Effector CD8-positive, alpha-beta T cell (primary cell): ENCODE results near the gene SULF2.

Experiments
- DNase-seq: peaks from one replicate; lab custom pipeline; 2025; lab: John Stamatoyannopoulos, UW

The SULF2 gene

GRCh38 chr20:47684306-47685080, 100.8 kb downstream of the SULF2 start:
- no peak for DNase-seq

GRCh38 chr20:47682916-47683315, 102.4 kb downstream of the SULF2 start:
- no peak for DNase-seq

DNA sequence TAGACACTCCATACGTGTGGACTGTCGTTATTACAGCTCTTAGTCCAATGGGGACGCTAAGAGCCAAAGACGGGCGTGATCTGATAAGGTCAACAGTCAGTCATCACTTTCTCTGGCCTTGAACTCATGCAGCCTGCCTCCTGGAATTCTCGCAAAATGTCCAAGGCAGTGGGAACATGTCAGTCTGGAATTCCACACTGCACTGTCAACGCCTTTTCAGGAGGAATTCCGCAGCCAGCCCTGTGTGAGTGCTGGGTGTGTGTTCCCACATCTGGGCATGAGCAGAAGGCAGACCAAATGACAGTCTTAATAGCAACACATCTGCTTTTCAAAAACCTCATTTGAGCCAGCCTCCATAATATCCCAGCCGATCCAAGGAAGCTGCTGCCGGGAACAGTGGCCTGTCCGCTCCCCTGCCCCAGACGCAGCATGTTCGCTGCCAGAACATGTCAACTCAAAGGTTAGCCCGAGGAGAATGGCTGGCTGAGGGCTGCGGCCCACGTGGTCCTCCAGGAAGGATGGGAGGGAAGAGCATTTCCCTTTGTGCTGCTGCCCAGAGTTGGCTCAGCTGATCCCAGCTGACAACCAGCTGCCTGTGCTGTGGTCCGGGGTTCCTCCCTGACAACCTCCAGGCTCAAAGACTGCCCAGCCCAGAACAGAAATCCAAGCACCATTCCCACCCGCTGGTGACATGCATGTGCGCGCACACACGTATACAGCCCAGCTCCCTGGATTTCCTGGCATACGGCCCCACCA, 103.1 kb downstream of the SULF2 start:
- DNase-seq: no peak

- DNase-seq: no peak
These were observed 104.3 kb downstream of the SULF2 start for GRCh38 chr20:47680804-47681529.

DNA sequence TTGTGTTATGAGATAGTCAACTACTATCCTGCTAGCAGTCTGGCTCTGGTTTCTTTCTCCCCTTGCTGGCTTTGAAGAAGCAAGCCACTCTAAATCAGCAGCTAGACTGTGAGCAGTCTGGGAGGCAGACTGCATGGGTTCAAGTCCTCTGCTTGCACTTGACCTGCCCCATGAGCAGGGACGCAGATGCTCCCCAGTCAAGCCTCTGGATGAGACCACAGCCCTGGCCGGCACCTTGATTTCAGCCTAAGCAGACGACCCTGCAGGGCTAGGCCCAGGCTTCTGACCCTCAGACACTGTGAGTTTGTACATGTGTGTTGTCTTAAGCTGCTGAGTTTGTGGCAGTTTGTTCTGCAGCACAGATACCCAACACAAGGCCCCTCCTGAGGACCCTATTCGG, 105.8 kb downstream of the SULF2 start:
- no peak for DNase-seq

GRCh38 chr20:47678536-47678935, 106.7 kb downstream of the SULF2 start:
- DNase-seq: no peak

- peak; percentile 20 for DNase-seq
These were observed 107.4 kb downstream of the SULF2 start for GRCh38 chr20:47677635-47678453.

- no peak for DNase-seq
These were observed 108.2 kb downstream of the SULF2 start for GRCh38 chr20:47676912-47677634.

- no peak for DNase-seq
These were observed 109.0 kb downstream of the SULF2 start for GRCh38 chr20:47676219-47676721.

DNA sequence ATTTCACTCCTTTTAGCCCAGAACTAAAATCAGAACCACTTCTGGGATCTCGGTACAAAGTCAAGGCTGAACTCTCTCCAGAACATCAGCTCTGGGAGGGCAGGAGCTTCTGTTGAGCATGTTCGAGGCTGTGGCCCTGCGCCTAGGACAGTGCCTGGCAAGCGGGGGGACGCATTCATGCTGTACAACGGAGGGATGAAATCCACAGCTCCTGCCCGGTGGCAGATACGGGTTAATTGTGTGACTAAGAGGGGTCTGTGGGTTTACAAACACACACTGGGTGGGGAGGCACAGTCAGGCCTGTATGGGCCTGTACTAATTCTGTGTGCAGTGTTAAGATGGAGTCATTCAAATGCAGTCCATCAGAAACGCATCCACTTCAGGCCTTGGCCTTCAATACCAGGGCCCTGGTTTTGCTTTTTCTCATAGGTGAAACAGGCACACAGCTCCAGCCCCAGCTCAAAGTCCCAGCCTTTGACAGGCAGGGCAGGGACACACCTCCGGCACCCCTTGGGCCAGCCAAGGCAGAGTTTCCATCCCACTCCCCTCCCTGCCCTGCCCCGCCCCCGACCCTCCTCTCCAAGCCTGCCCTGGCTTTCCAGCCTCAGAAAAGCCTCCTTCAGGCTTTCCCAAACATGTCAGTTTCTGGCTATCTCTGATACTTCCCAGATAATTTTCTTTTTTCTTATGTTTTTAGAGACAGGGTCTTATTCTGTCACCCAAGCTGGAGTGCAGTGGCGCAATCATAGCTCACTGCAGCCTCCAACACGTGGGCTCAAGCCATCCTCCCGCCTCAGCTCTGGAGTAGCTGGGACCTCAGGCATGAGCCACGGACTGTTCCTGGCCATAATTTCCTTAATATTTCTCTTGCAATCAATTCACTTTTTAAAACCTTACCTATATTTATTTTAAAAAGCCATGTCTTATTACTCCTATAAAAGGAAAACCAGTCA, 109.8 kb downstream of the SULF2 start:
- DNase-seq: no peak

- DNase-seq: no peak
These were observed 110.6 kb downstream of the SULF2 start for GRCh38 chr20:47674686-47675085.

DNA sequence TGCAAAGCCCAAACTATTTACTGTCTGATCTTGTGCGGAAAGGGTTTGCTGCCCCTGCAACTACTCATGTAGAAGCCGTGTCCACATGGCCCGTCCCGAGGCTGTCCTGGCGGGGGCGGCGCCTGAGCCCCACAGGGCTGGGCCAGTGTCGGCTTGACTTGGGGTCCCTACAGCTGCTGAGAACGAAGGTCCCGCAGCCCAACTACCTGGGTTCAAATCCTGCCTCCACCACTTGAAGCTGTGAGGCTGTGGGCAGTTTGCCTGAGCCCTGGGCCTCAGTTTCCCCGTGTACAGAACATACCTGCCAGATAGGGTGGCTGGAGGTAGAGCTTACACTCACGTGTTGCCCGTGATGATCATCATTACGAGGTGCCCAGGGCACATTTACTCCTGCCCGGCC, 111.1 kb downstream of the SULF2 start:
- DNase-seq: no peak

DNA sequence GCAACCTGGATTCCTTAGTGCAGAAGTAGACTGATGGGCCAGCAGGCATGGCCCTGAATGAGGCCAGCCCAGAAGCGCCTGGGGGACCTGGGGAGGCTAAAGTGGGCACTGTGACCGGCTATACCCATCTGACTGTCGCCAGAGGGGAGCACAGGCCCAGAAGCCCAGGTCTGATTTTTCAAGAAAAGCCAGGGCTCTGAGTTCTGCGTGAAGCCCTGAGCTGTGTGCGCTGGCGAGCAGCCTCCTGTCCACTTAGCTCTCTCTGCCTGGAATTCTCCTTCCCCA, 111.7 kb downstream of the SULF2 start:
- DNase-seq: no peak

- no peak for DNase-seq
These were observed 112.2 kb downstream of the SULF2 start for GRCh38 chr20:47672886-47673670.

DNA sequence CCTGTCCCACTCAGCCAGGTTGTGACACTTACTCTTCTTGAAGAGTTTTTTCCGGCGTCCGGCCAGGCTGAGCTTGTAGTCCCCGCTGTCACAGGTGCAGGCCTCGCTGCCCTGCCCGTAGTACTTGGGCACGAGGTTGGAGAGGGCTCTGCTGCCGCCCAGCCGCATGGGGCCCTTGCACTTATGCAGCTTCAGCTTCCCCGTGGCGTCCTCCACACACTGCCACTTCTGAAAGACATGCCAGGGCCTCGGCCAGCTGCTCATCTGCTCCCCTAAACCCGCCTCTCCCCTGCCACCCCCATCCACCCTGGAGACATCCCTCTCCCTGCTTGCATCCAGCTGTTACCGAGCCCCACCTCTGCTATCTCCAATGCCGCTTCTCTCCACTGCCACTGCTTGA, 113.1 kb downstream of the SULF2 start:
- DNase-seq: no peak

GRCh38 chr20:47670913-47671312, 114.4 kb downstream of the SULF2 start:
- DNase-seq: no peak

DNA sequence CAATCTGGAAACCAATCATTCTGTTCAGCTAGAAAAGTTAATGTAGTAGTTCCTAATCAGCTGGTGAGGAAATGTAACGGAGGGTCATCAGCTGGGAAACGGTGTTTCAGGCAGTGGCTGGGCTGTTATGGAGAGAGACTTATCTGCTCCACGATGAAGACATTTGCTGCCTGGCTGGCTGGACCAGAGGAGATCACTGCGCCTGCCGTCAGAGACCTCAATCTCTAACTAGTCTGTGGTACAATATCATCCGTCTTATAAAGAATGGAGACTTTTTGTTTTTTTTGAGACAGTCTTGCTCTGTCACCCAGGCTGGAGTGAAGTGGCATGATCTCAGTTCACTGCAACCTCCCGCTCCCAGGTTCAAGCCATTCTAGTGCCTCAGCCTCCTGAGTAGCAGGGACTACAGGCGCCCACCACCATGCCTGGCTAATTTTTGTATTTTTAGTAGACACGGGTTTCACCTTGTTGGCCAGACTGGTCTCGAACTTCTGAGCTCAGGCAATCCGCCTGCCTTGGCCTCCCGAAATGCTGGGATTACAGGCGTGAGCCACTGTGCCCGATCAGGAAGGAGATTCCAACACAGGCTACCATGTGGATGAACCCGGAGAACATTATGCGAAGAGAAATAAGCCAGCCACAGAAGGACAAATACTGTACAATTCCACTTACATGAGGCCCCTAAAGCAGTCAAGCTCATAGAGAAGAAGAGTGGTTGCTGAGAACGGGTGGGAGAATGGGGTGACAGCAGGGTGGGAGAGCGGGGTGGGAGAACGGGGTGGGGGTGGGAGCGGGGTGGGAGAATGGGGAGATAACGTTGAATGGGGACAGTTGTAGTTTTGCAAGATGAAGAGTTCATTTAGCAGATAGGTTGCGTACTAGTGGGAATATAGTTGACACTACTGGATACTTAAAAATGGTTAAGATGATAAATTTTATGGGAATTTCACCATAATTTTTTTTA, 115.1 kb downstream of the SULF2 start:
- DNase-seq: no peak

DNA sequence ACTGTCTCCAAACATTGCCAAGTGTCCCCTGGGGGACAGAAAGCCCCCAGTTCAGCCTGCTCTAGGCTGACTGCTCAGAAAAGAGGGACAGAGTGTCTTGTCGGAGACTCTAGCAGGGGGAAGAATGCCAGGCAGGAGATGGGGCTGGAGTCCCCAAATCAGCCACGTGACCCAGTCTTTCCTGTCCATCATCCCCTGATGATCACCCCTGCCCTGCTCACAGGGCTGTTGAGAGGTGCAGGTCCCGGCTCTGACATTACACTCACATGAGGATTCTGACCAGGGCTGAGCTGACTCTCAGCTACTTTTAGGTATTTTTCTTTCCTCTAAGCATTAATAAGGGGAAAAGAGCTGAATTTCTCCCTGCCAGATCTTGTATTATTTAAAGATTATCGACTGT, 115.8 kb downstream of the SULF2 start:
- no peak for DNase-seq
